Measurements from ENCODE around the gene ATP8B4.
A peak's percentile ranks its signal among the peaks of the same experiment; 100 is the strongest.

- TF ChIP-seq CTCF (IDR thresholded peaks at IDR 0.05), result peak in 1 of 6 experiments; percentile 2
- TF ChIP-seq POLR2A (IDR thresholded peaks at IDR 0.05), result no peak
Measured at GRCh38 chr15:49877117-49877872, 241.7 kb downstream of the ATP8B4 start.
